ENCODE data around the gene OMP. TPM values are rescaled to one million over a fixed set of nuclear protein-coding genes. Genes with fewer than 3 reads are reported as not detected.

Gene OMP
- total RNA-seq, 4 donors from 2014 or later: 1.1 TPM; not detected in 3

GRCh38 chr11:77149716-77150392 is 47.2 kb downstream of the OMP start:
- no peak for DNase-seq
- no peak for TF ChIP-seq POLR2A (IDR thresholded peaks at IDR 0.05)
- WGBS, 2 donors: 85 to 100% methylated on average over 1 to 3 of the region's 12 CpGs
- intact Hi-C loops (cut with DNase I): no loop called here
- H3K27ac ChIP-seq: no peak overlapping the region
- no peak overlapping the region for H3K4me3 ChIP-seq
- no peaks in the 10 kb centered on the region for H3K9me3 ChIP-seq
- peaks cover 0 to 27% (median 7%) of the 10 kb centered on the region in 3 donors for H3K4me1 ChIP-seq
- no peaks in the 10 kb centered on the region for H3K36me3 ChIP-seq
- H3K27me3 ChIP-seq: peaks cover 0 to 24% (median 0%) of the 10 kb centered on the region in 4 donors

GRCh38 chr11:77150836-77151235 is 48.2 kb downstream of the OMP start:
- H3K27ac ChIP-seq: no peak overlapping the region
- no peak for TF ChIP-seq CTCF (IDR thresholded peaks at IDR 0.05)
- TF ChIP-seq POLR2A (IDR thresholded peaks at IDR 0.05): no peak
- peaks cover 0 to 24% (median 0%) of the 10 kb centered on the region in 4 donors for H3K27me3 ChIP-seq
- no peak for DNase-seq
- no peaks in the 10 kb centered on the region for H3K36me3 ChIP-seq
- peaks cover 0 to 27% (median 7%) of the 10 kb centered on the region in 3 donors for H3K4me1 ChIP-seq
- no peaks in the 10 kb centered on the region for H3K9me3 ChIP-seq
- intact Hi-C loops (cut with DNase I): no loop called here
- WGBS, 2 donors: 100% methylated on average over 2 of the region's 10 CpGs; no CpG with 5 or more reads in 1 of the 2 donors
- H3K4me3 ChIP-seq: no peak overlapping the region

DNA sequence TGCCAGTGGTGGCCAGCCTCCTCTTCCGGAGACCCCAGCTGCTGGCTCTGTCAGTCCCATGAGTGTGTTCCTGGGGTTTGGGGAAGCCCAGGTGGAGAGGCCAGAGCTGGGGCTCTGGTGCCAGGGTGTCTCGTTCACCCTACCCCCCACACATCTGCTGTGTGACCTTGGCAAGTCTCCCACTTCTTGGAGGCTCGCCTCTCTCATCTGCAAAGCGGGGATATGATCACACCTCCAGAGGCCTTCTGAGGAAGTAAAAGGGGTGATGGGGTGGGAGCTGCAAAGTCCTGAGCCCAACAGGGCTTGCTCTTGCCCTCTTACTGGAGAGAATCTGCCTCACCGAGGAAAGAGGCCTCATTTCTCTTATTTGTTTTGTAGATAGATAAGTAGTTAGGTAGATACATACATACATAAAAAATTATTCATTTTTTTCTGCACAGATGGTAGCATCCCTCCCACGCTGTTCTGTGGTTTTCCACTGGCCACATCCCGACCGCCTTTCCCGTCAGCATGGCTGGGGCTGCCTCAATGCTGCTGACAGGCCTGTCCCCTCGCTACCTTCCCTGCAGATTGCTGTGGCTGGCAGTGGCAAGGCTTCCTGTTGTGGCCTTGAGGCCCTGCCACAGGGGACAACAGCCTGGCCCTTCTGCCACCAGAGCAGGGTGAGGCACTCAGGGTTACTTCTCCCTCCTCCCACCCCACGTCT is 49.3 kb downstream of the OMP start:
- no peak for TF ChIP-seq POLR2A (IDR thresholded peaks at IDR 0.05)
- TF ChIP-seq CTCF (IDR thresholded peaks at IDR 0.05): no peak
- no peaks in the 10 kb centered on the region for H3K9me3 ChIP-seq
- WGBS, 2 donors: 55 to 68% methylated on average over 4 to 7 of the region's 11 CpGs
- no peaks in the 10 kb centered on the region for H3K36me3 ChIP-seq
- H3K27me3 ChIP-seq: peaks cover 0 to 14% (median 0%) of the 10 kb centered on the region in 4 donors
- peaks cover 0 to 27% (median 7%) of the 10 kb centered on the region in 3 donors for H3K4me1 ChIP-seq
- DNase-seq: no peak
- no peak overlapping the region for H3K27ac ChIP-seq
- H3K4me3 ChIP-seq: no peak overlapping the region
- intact Hi-C loops (cut with DNase I): no loop called here

- intact Hi-C loops (cut with DNase I): no loop called here
- no peak for TF ChIP-seq CTCF (IDR thresholded peaks at IDR 0.05)
- TF ChIP-seq POLR2A (IDR thresholded peaks at IDR 0.05): no peak
- WGBS, 2 donors: 76% methylated on average over 6 of the region's 6 CpGs
These were observed 50.2 kb downstream of the OMP start for GRCh38 chr11:77152846-77153245.

More at GRCh38 chr11:77152846-77153245, 50.2 kb downstream of the OMP start:
- no peak for DNase-seq
- H3K4me3 ChIP-seq: no peak overlapping the region
- peaks cover 0 to 6% (median 0%) of the 10 kb centered on the region in 4 donors for H3K27me3 ChIP-seq
- H3K4me1 ChIP-seq: peaks cover 0 to 21% (median 1%) of the 10 kb centered on the region in 3 donors
- H3K9me3 ChIP-seq: no peaks in the 10 kb centered on the region
- no peaks in the 10 kb centered on the region for H3K36me3 ChIP-seq
- H3K27ac ChIP-seq: no peak overlapping the region

Other genes starting within 250 kb of the OMP start
- 10 to 100 TPM in 3 of 4 donors, 1 to 10 TPM in 1; 9.9 to 34.2 (median 23.3) TPM for gene ACER3, start 241.9 kb upstream of the OMP start, total RNA-seq
- 1 to 10 TPM; 1.7 to 9.3 (median 7.6) TPM for gene B3GNT6, start 68.4 kb upstream of the OMP start, total RNA-seq
- 10 to 100 TPM in 3 of 4 donors, 1 to 10 TPM in 1; 9.3 to 63.2 (median 13.5) TPM for gene CAPN5, start 35.9 kb upstream of the OMP start, total RNA-seq
- gene MYO7A, start 25.4 kb downstream of the OMP start, total RNA-seq: 1 to 10 TPM in 2 of 4 donors, under 1 TPM in 2; 0.15 to 4.0 (median 1.2) TPM
- not detected for gene GDPD4, start 198.8 kb downstream of the OMP start, total RNA-seq

Data from esophagus squamous epithelium (tissue), 5 donors.